ENCODE measurements around the gene GPAT2. TPM values are rescaled to one million over a fixed set of nuclear protein-coding genes. Genes with fewer than 3 reads are reported as not detected.
A peak's percentile ranks its signal among the peaks of the same experiment; 100 is the strongest.
"Not testable (repeated sequence)": the region's sequence is repeated elsewhere in the genome, so short reads cannot be mapped to it uniquely, and the experiment has no call there.

GPAT2 gene
- total and polyA plus RNA-seq, 2 of the 13 experiments (the other 11 are each of a cell fraction or from before 2014, with no cell fraction given) = not detected

GRCh38 chr2:96049049-96049916 lies 14.6 kb upstream of the GPAT2 start:
- intact Hi-C loops (cut with micrococcal nuclease; ENCODE audit: unreplicated experiment); H3K36me3 ChIP-seq (replicated peaks in 1 of 2; ENCODE audit: control insufficient read depth in 1 of 2, insufficient read depth in 2 of 2, low read length in 2 of 2); H3K4me1 ChIP-seq (ENCODE audit: insufficient read depth, low read length); H4K20me1 ChIP-seq (ENCODE audit: insufficient read depth, low read length); H2AFZ ChIP-seq (ENCODE audit: low read length); H3K27me3 ChIP-seq (ENCODE audit: control insufficient read depth in 1 of 2, insufficient read depth in 2 of 2, low read length in 2 of 2); CTCF ChIA-PET (ENCODE audit: low intra/inter-chr PET ratio, low total read pairs); H3K9ac ChIP-seq (ENCODE audit: insufficient read depth, low read depth, low read length); POLR2A ChIA-PET; H3K9me3 ChIP-seq (ENCODE audit: low read length); DNase-seq (ENCODE audit: low spot score); H3K4me3 ChIP-seq (replicated peaks in 1 of 3; ENCODE audit: insufficient read depth in 1 of 3, low read depth in 2 of 3, low read length in 3 of 3); H3K27ac ChIP-seq (ENCODE audit: extremely low read length, insufficient read depth, low read length); FAIRE-seq; H3K79me2 ChIP-seq (ENCODE audit: insufficient read depth, low read length); H3K4me2 ChIP-seq (ENCODE audit: low read depth, low read length); BruUV-seq (replicated peaks); in situ Hi-C loops (cut with HindIII; ENCODE audit: extremely low pct_ligation_motif_present, low pct_unique_long_range_greater_than_20kb): not testable (repeated sequence)
- peak; percentile 95 for ATAC-seq
- peak; percentile 69; the same call in 1 of the 2 replicates for TF ChIP-seq ZNF768 (CRISPR knock-in tag; IDR thresholded peaks at IDR 0.05)
- peak; percentile 15; the same call in 1 of the 2 replicates for TF ChIP-seq STAG1 (CRISPR knock-in tag; IDR thresholded peaks at IDR 0.05)
- WGBS (ENCODE audit: low lambda C conversion rate) = 51% methylated on average over 5 of the region's 18 CpGs

- POLR2A ChIA-PET; H3K27me3 ChIP-seq (ENCODE audit: control insufficient read depth in 1 of 2, insufficient read depth in 2 of 2, low read length in 2 of 2); H2AFZ ChIP-seq (ENCODE audit: low read length); H3K4me3 ChIP-seq (replicated peaks in 1 of 3; ENCODE audit: insufficient read depth in 1 of 3, low read depth in 2 of 3, low read length in 3 of 3); H3K9ac ChIP-seq (ENCODE audit: insufficient read depth, low read depth, low read length); H3K4me1 ChIP-seq (ENCODE audit: insufficient read depth, low read length); in situ Hi-C loops (cut with HindIII; ENCODE audit: extremely low pct_ligation_motif_present, low pct_unique_long_range_greater_than_20kb); BruUV-seq (replicated peaks); ATAC-seq; H3K4me2 ChIP-seq (ENCODE audit: low read depth, low read length); CTCF ChIA-PET (ENCODE audit: low intra/inter-chr PET ratio, low total read pairs); H3K36me3 ChIP-seq (replicated peaks in 1 of 2; ENCODE audit: control insufficient read depth in 1 of 2, insufficient read depth in 2 of 2, low read length in 2 of 2); FAIRE-seq; DNase-seq (ENCODE audit: low spot score); H3K9me3 ChIP-seq (ENCODE audit: low read length); H3K79me2 ChIP-seq (ENCODE audit: insufficient read depth, low read length); H3K27ac ChIP-seq (ENCODE audit: extremely low read length, insufficient read depth, low read length); H4K20me1 ChIP-seq (ENCODE audit: insufficient read depth, low read length); intact Hi-C loops (cut with micrococcal nuclease; ENCODE audit: unreplicated experiment): not testable (repeated sequence)
- WGBS (ENCODE audit: low lambda C conversion rate) = no CpG with 5 or more reads among the region's 14 CpGs
These were observed 838 bp upstream of the GPAT2 start for GRCh38 chr2:96035554-96035953.

- intact Hi-C loops (cut with micrococcal nuclease; ENCODE audit: unreplicated experiment); H3K27ac ChIP-seq (ENCODE audit: extremely low read length, insufficient read depth, low read length); H2AFZ ChIP-seq (ENCODE audit: low read length); H3K4me1 ChIP-seq (ENCODE audit: insufficient read depth, low read length); H3K9me3 ChIP-seq (ENCODE audit: low read length); H3K4me2 ChIP-seq (ENCODE audit: low read depth, low read length); in situ Hi-C loops (cut with HindIII; ENCODE audit: extremely low pct_ligation_motif_present, low pct_unique_long_range_greater_than_20kb); DNase-seq (ENCODE audit: low spot score); H3K79me2 ChIP-seq (ENCODE audit: insufficient read depth, low read length); CTCF ChIA-PET (ENCODE audit: low intra/inter-chr PET ratio, low total read pairs); H3K4me3 ChIP-seq (replicated peaks in 1 of 3; ENCODE audit: insufficient read depth in 1 of 3, low read depth in 2 of 3, low read length in 3 of 3); H3K36me3 ChIP-seq (replicated peaks in 1 of 2; ENCODE audit: control insufficient read depth in 1 of 2, insufficient read depth in 2 of 2, low read length in 2 of 2); H3K27me3 ChIP-seq (ENCODE audit: control insufficient read depth in 1 of 2, insufficient read depth in 2 of 2, low read length in 2 of 2); POLR2A ChIA-PET; H3K9ac ChIP-seq (ENCODE audit: insufficient read depth, low read depth, low read length); BruUV-seq (replicated peaks); H4K20me1 ChIP-seq (ENCODE audit: insufficient read depth, low read length): not testable (repeated sequence)
- ATAC-seq (peak; percentile 25; the same call in 2 of the 3 replicates), FAIRE-seq (peak; percentile 87)
- WGBS (ENCODE audit: low lambda C conversion rate) = 13% methylated on average over 1 of the region's 9 CpGs
These were observed 719 bp downstream of the GPAT2 start for GRCh38 chr2:96033997-96034396.

- no CpG with 5 or more reads among the region's 16 CpGs for WGBS (ENCODE audit: low lambda C conversion rate)
- CTCF ChIA-PET (ENCODE audit: low intra/inter-chr PET ratio, low total read pairs) = not testable (repeated sequence)
These were observed 6.9 kb downstream of the GPAT2 start for GRCh38 chr2:96027725-96028325.

More at GRCh38 chr2:96027725-96028325, 6.9 kb downstream of the GPAT2 start:
- in situ Hi-C loops (cut with HindIII; ENCODE audit: extremely low pct_ligation_motif_present, low pct_unique_long_range_greater_than_20kb); H3K79me2 ChIP-seq (ENCODE audit: insufficient read depth, low read length); H3K27ac ChIP-seq (ENCODE audit: extremely low read length, insufficient read depth, low read length); FAIRE-seq; H3K9me3 ChIP-seq (ENCODE audit: low read length); H2AFZ ChIP-seq (ENCODE audit: low read length); H3K4me2 ChIP-seq (ENCODE audit: low read depth, low read length); BruUV-seq (replicated peaks); H4K20me1 ChIP-seq (ENCODE audit: insufficient read depth, low read length); H3K4me1 ChIP-seq (ENCODE audit: insufficient read depth, low read length); POLR2A ChIA-PET; H3K4me3 ChIP-seq (replicated peaks in 1 of 3; ENCODE audit: insufficient read depth in 1 of 3, low read depth in 2 of 3, low read length in 3 of 3); ATAC-seq; H3K36me3 ChIP-seq (replicated peaks in 1 of 2; ENCODE audit: control insufficient read depth in 1 of 2, insufficient read depth in 2 of 2, low read length in 2 of 2); H3K9ac ChIP-seq (ENCODE audit: insufficient read depth, low read depth, low read length); DNase-seq (ENCODE audit: low spot score); H3K27me3 ChIP-seq (ENCODE audit: control insufficient read depth in 1 of 2, insufficient read depth in 2 of 2, low read length in 2 of 2): not testable (repeated sequence)
- intact Hi-C loops (cut with micrococcal nuclease; ENCODE audit: unreplicated experiment) = loop anchor here (10.0 kb wide), 2 partner anchors 87 to 147 kb away; partner anchors contain the start of gene ADRA2B

All from HepG2 (cell line).